ENCODE measurements around the gene OR4L1. TPM values are rescaled to one million over a fixed set of nuclear protein-coding genes. Genes with fewer than 3 reads are reported as not detected.

Gene OR4L1
- not detected for total RNA-seq
- polyA plus RNA-seq, result not detected
- long read RNA-seq, donor 1, result 0 reads
- long read RNA-seq, donor 2, result 0 reads
- long read RNA-seq, donor 3, result 0 reads

- no peak for DNase-seq
- H3K36me3 ChIP-seq, result no peaks in the 10 kb centered on the region
- peaks cover 0 to 4% (median 0%) of the 10 kb centered on the region in 12 donors for H3K9me3 ChIP-seq
- no peak within 1 kb of the TSS for H3K27ac ChIP-seq
- H3K27me3 ChIP-seq, result no peaks in the 10 kb centered on the region
- 52 to 68% (median 64%) methylated on average over 2 of the region's 2 CpGs for WGBS, 4 donors
- intact Hi-C loops (cut with DNase I), result no loop called here
- no peak within 1 kb of the TSS for H3K4me3 ChIP-seq
- no peak for ATAC-seq
- H3K4me1 ChIP-seq, result no peaks in the 10 kb centered on the region
- TF ChIP-seq POLR2A (IDR thresholded peaks at IDR 0.05) (no peak), CTCF (IDR thresholded peaks at IDR 0.05) (no peak)
These were observed at the start of gene OR4L1 for GRCh38 chr14:20059745-20060144. Gene OR4L1 (plus strand): TSS chr14:20060045. CDS start chr14:20060045, 0 bp downstream.

- H3K4me3 ChIP-seq, result no peak within 1 kb of the TSS
- WGBS, 4 donors, result 54 to 65% (median 56%) methylated on average over 2 of the region's 2 CpGs
- intact Hi-C loops (cut with DNase I), result no loop called here
- no peaks in the 10 kb centered on the region for H3K36me3 ChIP-seq
- H3K27ac ChIP-seq, result no peak within 1 kb of the TSS
- TF ChIP-seq POLR2A (IDR thresholded peaks at IDR 0.05) (no peak), CTCF (IDR thresholded peaks at IDR 0.05) (no peak)
- peaks cover 0 to 5% (median 0%) of the 10 kb centered on the region in 12 donors for H3K9me3 ChIP-seq
- ATAC-seq (no peak), DNase-seq (no peak)
- no peaks in the 10 kb centered on the region for H3K4me1 ChIP-seq
- H3K27me3 ChIP-seq, result peaks cover 0 to 5% (median 0%) of the 10 kb centered on the region in 9 donors
These were observed 40.5 kb upstream of the OR4L1 start, which contains the start of gene OR4K14 for GRCh38 chr14:20019257-20019865. Gene OR4K14 (minus strand): TSS chr14:20019307. CDS start chr14:20015193, 4,114 bp downstream.

- Histone ChIP-seq H3K36me3 (no peaks in the 10 kb centered on the region), H3K4me3 (no peak overlapping the region), H3K27ac (no peak overlapping the region), H3K4me1 (no peaks in the 10 kb centered on the region), H3K27me3 (no peaks in the 10 kb centered on the region), H3K9me3 (no peaks in the 10 kb centered on the region)
- DNase-seq, result no peak
- intact Hi-C loops (cut with DNase I), result no loop called here
- 61 to 68% (median 65%) methylated on average over 6 of the region's 6 CpGs for WGBS, 4 donors
- no peak for ATAC-seq
- no peak for TF ChIP-seq POLR2A (IDR thresholded peaks at IDR 0.05)
- TF ChIP-seq CTCF (IDR thresholded peaks at IDR 0.05), result no peak
These were observed 28.8 kb upstream of the OR4L1 start for GRCh38 chr14:20031058-20031457.

- TF ChIP-seq POLR2A (IDR thresholded peaks at IDR 0.05) (no peak), CTCF (IDR thresholded peaks at IDR 0.05) (no peak)
- DNase-seq, result no peak
- Histone ChIP-seq H3K9me3 (peaks cover 0 to 4% (median 0%) of the 10 kb centered on the region in 12 donors), H3K27me3 (no peaks in the 10 kb centered on the region), H3K4me3 (no peak overlapping the region), H3K4me1 (no peaks in the 10 kb centered on the region), H3K36me3 (no peaks in the 10 kb centered on the region), H3K27ac (no peak overlapping the region)
- WGBS, 4 donors, result 54 to 63% (median 57%) methylated on average over 3 of the region's 3 CpGs
- no peak for ATAC-seq
- intact Hi-C loops (cut with DNase I), result no loop called here
These were observed 24.4 kb upstream of the OR4L1 start for GRCh38 chr14:20035449-20035848.
